NCI-H1092 treated with DMSO at 0.1 percent for 48 hours (cell line): Measurements from ENCODE around the gene AGGF1.
A peak's percentile ranks its signal among the peaks of the same experiment; 100 is the strongest.

Source experiments
- DNase-seq: peaks from one replicate; lab custom pipeline; 2025; lab: John Stamatoyannopoulos, UW

AGGF1 gene

GRCh38 chr5:77028631-77029375 lies 1.4 kb upstream of the AGGF1 start:
- no peak for DNase-seq

GRCh38 chr5:77029376-77029885 lies 773 bp upstream of the AGGF1 start:
- DNase-seq: no peak

GRCh38 chr5:77031891-77032290 lies 1.7 kb downstream of the AGGF1 start:
- DNase-seq: no peak

- DNase-seq: no peak
Observed at GRCh38 chr5:77032635-77033034, 2.4 kb downstream of the AGGF1 start.

- DNase-seq: no peak
Observed at GRCh38 chr5:77033338-77033737, 3.1 kb downstream of the AGGF1 start.

- no peak for DNase-seq
Observed at GRCh38 chr5:77035950-77036349, 5.7 kb downstream of the AGGF1 start.

GRCh38 chr5:77046416-77047073 lies 16.3 kb downstream of the AGGF1 start:
- no peak for DNase-seq

- peak; percentile 3 for DNase-seq
Observed at GRCh38 chr5:77064040-77064439, 33.8 kb downstream of the AGGF1 start.

GRCh38 chr5:77065256-77065655 lies 35.1 kb downstream of the AGGF1 start:
- no peak for DNase-seq

- no peak for DNase-seq
Observed at GRCh38 chr5:77066184-77066583, 36.0 kb downstream of the AGGF1 start.

GRCh38 chr5:77066823-77067442 lies 36.7 kb downstream of the AGGF1 start:
- DNase-seq: no peak

- no peak for DNase-seq
Observed at GRCh38 chr5:77073667-77074066, 43.5 kb downstream of the AGGF1 start.

GRCh38 chr5:77074745-77075144 lies 44.5 kb downstream of the AGGF1 start:
- DNase-seq: no peak

- DNase-seq: no peak
Observed at GRCh38 chr5:77076961-77077828, 47.0 kb downstream of the AGGF1 start.

- DNase-seq: no peak
Observed at GRCh38 chr5:77077829-77078176, 47.6 kb downstream of the AGGF1 start.

GRCh38 chr5:77080479-77080878 lies 50.3 kb downstream of the AGGF1 start:
- DNase-seq: peak; percentile 14

GRCh38 chr5:77080905-77081304 lies 50.7 kb downstream of the AGGF1 start:
- peak; percentile 68 for DNase-seq

- no peak for DNase-seq
Observed at GRCh38 chr5:77082280-77082679, 52.1 kb downstream of the AGGF1 start.

GRCh38 chr5:77083088-77083487 lies 52.9 kb downstream of the AGGF1 start:
- DNase-seq: no peak

GRCh38 chr5:77086368-77086688 lies 56.1 kb downstream of the AGGF1 start:
- no peak for DNase-seq

GRCh38 chr5:77086689-77087483 lies 56.7 kb downstream of the AGGF1 start, which contains the start of gene ZBED3:
Gene ZBED3 (minus strand): TSS chr5:77087285. CDS start chr5:77077878, 9,407 bp downstream.
- peak; percentile 86 for DNase-seq
